Transverse colon (tissue), 4 donors: ENCODE measurements around the gene SULF2.

ENCODE experiments used
- POLR2AphosphoS5 ChIP-seq, 3 donors: sonication (generic); formaldehyde crosslinking; IDR thresholded peaks; one replicate each; pipeline ENCODE4 v1.6.1; 2016; ENCODE audit warnings: antibody characterized with exemption in 3 of 3
- TF ChIP-seq, protein P1 (sequence below), 5 experiments: fragments of 200-600 bp in 3 of 5; fragments of 450-650 bp in 2 of 5; sonication (generic) in 3 of 5; IDR thresholded peaks; 1 replicate in 2 of 5; 2 replicates in 3 of 5; pipeline ENCODE4 v1.5.1; 2016 to 2017; ENCODE audit warnings: antibody characterized with exemption in 5 of 5, inconsistent platforms in 3 of 5, mild to moderate bottlenecking in 2 of 5, moderate library complexity in 1 of 5

GRCh38 chr20:47724910-47725247, 60.4 kb downstream of the SULF2 start:
- TF ChIP-seq, protein P1, sequence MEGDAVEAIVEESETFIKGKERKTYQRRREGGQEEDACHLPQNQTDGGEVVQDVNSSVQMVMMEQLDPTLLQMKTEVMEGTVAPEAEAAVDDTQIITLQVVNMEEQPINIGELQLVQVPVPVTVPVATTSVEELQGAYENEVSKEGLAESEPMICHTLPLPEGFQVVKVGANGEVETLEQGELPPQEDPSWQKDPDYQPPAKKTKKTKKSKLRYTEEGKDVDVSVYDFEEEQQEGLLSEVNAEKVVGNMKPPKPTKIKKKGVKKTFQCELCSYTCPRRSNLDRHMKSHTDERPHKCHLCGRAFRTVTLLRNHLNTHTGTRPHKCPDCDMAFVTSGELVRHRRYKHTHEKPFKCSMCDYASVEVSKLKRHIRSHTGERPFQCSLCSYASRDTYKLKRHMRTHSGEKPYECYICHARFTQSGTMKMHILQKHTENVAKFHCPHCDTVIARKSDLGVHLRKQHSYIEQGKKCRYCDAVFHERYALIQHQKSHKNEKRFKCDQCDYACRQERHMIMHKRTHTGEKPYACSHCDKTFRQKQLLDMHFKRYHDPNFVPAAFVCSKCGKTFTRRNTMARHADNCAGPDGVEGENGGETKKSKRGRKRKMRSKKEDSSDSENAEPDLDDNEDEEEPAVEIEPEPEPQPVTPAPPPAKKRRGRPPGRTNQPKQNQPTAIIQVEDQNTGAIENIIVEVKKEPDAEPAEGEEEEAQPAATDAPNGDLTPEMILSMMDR (IDR thresholded peaks at IDR 0.05) = no peak
- no peak for TF ChIP-seq POLR2AphosphoS5 (IDR thresholded peaks at IDR 0.05)
